Neutrophil (primary cell): ENCODE data around the gene AMDHD2.

Experiments used
- H3K27ac ChIP-seq: fragments of 200-600 bp; sonication (generic); 2 replicates; pipeline ENCODE4 v1.5.1; 2016; ENCODE audit warnings: mild to moderate bottlenecking, moderate library complexity
- H3K27me3 ChIP-seq: fragments of 200-600 bp; sonication (generic); 2 replicates; pipeline ENCODE4 v1.6.0; 2016; ENCODE audit warnings: mild to moderate bottlenecking
- H3K36me3 ChIP-seq: fragments of 200-600 bp; sonication (generic); 2 replicates; pipeline ENCODE4 v1.5.1; 2017
- H3K4me1 ChIP-seq, 2 experiments: fragments of 200-600 bp in 1 of 2; sonication (generic) in 1 of 2; 1 replicate in 1 of 2; 2 replicates in 1 of 2; pipeline versions ENCODE4 v1.5.1 to v1.6.1; 2013 to 2016; ENCODE audit warnings: low read depth in 1 of 2, low read length in 1 of 2, mild to moderate bottlenecking in 1 of 2, moderate library complexity in 1 of 2; ENCODE audit not compliant: control insufficient read depth in 1 of 2, insufficient read depth in 1 of 2
- H3K4me3 ChIP-seq, 2 experiments: fragments of 200-600 bp in 1 of 2; sonication (generic) in 1 of 2; 1 replicate in 1 of 2; 2 replicates in 1 of 2; pipeline ENCODE4 v1.5.1; 2013 to 2016; ENCODE audit warnings: low read depth in 1 of 2, low read length in 1 of 2, mild to moderate bottlenecking in 1 of 2, moderate library complexity in 1 of 2
- H3K9me3 ChIP-seq: fragments of 200-600 bp; sonication (generic); 2 replicates; pipeline ENCODE4 v1.5.1; 2016
- CTCF ChIP-seq: fragments of 200-600 bp; sonication (generic); IDR thresholded peaks from 2 replicates; pipeline ENCODE4 v1.5.1; 2016; ENCODE audit warnings: antibody characterized with exemption

Gene AMDHD2, protein sequence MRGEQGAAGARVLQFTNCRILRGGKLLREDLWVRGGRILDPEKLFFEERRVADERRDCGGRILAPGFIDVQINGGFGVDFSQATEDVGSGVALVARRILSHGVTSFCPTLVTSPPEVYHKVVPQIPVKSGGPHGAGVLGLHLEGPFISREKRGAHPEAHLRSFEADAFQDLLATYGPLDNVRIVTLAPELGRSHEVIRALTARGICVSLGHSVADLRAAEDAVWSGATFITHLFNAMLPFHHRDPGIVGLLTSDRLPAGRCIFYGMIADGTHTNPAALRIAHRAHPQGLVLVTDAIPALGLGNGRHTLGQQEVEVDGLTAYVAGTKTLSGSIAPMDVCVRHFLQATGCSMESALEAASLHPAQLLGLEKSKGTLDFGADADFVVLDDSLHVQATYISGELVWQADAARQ

DNA sequence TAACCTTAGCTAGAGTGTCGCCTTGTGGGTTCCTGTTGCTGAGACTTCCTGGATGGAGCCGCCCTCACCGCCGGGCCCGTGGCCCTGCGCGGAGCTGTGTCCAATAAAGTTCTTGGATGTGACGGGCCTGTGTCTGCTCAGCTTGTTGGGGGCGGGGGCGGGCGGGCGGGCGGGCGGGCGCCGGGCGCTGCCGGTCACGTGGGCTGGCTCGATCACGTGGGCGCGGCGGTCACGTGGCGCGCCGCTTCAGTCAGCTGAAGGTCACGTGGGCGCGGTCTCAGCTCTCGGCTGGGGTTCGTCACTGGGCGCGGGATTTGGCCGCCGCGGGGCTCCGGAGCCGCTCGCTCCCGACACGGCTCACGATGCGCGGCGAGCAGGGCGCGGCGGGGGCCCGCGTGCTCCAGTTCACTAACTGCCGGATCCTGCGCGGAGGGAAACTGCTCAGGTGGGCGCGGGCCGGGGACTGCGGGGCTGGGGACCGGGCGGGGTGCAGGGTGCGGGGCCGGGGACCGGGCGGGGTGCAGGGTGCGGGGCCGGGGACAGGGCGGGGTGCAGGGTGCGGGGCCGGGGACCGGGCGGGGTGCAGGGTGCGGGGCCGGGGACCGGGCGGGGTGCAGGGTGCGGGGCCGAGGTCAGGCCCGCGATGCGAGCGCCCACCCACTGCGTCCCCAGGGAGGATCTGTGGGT, at the start of gene AMDHD2:
TSS of gene AMDHD2 (plus strand) at position 275 of the 687 bp plus-strand sequence. CDS start at position 363, 88 bp downstream.
- Histone ChIP-seq H3K27me3 (no peaks in the 10 kb centered on the region), H3K4me3 (peak within 1 kb of the TSS; percentile 73 to 77), H3K36me3 (peaks cover 33% of the 10 kb centered on the region), H3K27ac (peak within 1 kb of the TSS; percentile 100), H3K4me1 (peaks cover 79 to 83% of the 10 kb centered on the region in 2 experiments), H3K9me3 (no peaks in the 10 kb centered on the region)
- TF ChIP-seq CTCF, result peak; percentile 30

GRCh38 chr16:2470603-2471015, 49.6 kb upstream of the AMDHD2 start:
- Histone ChIP-seq H3K27ac (no peak overlapping the region), H3K4me3 (no peak overlapping the region), H3K9me3 (no peaks in the 10 kb centered on the region), H3K4me1 (peaks cover 24 to 43% of the 10 kb centered on the region in 2 experiments), H3K36me3 (no peaks in the 10 kb centered on the region), H3K27me3 (peaks cover 96% of the 10 kb centered on the region)
- TF ChIP-seq CTCF, result no peak

DNA sequence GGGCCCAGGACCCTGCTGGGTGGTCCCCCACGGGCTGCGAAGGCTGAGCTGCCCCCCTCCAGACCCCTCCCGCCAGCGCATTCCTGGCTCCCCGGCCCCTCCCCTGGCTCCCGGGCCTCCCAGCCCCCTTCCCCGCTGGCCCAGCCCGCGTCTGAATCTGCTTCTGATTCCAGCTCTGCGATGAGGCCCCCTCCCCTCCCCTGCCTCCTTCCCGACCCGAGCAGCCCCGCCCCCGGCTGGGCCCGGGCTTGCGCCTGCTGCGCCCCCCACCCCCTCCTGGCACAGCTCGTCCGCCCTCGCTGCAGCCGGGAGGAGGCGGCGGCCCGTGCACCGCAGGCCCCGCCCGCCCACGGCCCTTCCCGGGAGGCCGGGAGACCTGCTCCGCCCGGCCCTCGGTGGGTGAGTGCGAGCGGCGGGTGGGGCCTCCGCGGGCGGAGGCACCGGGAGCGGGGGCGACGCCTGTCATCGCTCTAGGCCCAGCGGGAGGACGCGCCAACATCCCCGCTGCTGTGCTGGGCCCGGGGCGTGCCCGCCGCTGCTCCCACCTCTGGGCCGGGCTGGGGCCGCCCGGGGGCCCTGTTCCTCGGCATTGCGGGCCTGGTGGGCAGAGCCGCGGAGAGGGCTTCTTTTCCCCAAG, 49.0 kb upstream of the AMDHD2 start, which contains the start of gene NTN3:
TSS of gene NTN3 (plus strand) at position 282 of the 637 bp plus-strand sequence. CDS start 405 bp downstream, outside the sequence.
- TF ChIP-seq CTCF, result no peak
- H3K4me3 ChIP-seq, result no peak within 1 kb of the TSS
- H3K4me1 ChIP-seq, result peaks cover 29 to 48% of the 10 kb centered on the region in 2 experiments
- no peak within 1 kb of the TSS for H3K27ac ChIP-seq
- H3K27me3 ChIP-seq, result peaks cover 96% of the 10 kb centered on the region
- no peaks in the 10 kb centered on the region for H3K36me3 ChIP-seq
- H3K9me3 ChIP-seq, result no peaks in the 10 kb centered on the region

DNA sequence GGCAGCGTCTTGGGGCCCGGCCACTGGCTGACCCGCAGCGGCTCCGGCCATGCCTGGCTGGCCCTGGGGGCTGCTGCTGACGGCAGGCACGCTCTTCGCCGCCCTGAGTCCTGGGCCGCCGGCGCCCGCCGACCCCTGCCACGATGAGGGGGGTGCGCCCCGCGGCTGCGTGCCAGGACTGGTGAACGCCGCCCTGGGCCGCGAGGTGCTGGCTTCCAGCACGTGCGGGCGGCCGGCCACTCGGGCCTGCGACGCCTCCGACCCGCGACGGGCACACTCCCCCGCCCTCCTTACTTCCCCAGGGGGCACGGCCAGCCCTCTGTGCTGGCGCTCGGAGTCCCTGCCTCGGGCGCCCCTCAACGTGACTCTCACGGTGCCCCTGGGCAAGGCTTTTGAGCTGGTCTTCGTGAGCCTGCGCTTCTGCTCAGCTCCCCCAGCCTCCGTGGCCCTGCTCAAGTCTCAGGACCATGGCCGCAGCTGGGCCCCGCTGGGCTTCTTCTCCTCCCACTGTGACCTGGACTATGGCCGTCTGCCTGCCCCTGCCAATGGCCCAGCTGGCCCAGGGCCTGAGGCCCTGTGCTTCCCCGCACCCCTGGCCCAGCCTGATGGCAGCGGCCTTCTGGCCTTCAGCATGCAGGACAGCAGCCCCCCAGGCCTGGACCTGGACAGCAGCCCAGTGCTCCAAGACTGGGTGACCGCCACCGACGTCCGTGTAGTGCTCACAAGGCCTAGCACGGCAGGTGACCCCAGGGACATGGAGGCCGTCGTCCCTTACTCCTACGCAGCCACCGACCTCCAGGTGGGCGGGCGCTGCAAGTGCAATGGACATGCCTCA, 48.3 kb upstream of the AMDHD2 start:
- no peak for TF ChIP-seq CTCF
- H3K27me3 ChIP-seq, result peaks cover 93% of the 10 kb centered on the region
- H3K27ac ChIP-seq, result no peak overlapping the region
- H3K4me3 ChIP-seq, result no peak overlapping the region
- H3K36me3 ChIP-seq, result no peaks in the 10 kb centered on the region
- H3K9me3 ChIP-seq, result no peaks in the 10 kb centered on the region
- peaks cover 29 to 48% of the 10 kb centered on the region in 2 experiments for H3K4me1 ChIP-seq

GRCh38 chr16:2472488-2472864, 47.7 kb upstream of the AMDHD2 start:
- Histone ChIP-seq H3K27me3 (peaks cover 87% of the 10 kb centered on the region), H3K9me3 (no peaks in the 10 kb centered on the region), H3K4me3 (no peak overlapping the region), H3K27ac (no peak overlapping the region), H3K4me1 (peaks cover 29 to 47% of the 10 kb centered on the region in 2 experiments), H3K36me3 (no peaks in the 10 kb centered on the region)
- no peak for TF ChIP-seq CTCF
